GM21367 (cell line): ENCODE measurements around the gene FOXL3.

Experiments
- ATAC-seq: cut with Tn5 transposase; IDR thresholded peaks from one replicate; pipeline ENCODE4 v1.9.1; 2021; ENCODE audit not compliant: unreplicated experiment

FOXL3 gene

DNA sequence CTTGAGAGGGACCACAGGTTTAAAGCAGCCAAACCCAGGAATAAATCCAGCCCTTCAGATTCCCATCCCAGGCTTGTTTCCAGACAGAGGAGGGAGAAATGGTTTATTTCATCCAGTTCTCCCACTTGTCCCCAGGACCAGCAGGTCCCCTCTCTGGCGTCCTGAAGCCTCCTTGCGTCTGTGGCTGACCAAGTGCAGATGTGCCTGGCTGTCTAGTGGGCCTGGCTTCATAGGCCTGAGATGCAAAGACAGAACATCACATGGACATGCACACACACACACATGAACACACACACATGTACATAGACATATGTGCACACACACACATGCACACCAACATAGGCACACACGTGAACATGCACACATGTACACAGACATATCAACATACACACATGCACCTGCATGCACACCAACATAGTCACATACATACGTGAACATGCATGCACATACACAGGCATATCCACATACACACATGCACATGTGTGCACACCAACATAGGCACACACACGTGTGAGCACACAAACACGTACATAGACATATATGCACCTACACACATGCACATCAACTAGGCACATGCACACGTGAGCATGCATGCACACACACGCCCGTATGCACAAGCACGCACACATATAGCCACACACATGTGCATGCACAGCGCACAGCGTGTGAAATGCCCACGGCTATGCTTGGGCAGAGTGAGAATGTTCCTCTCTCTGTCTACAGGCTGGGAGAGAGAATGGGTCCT lies 10.7 kb downstream of the FOXL3 start:
- no peak for ATAC-seq

DNA sequence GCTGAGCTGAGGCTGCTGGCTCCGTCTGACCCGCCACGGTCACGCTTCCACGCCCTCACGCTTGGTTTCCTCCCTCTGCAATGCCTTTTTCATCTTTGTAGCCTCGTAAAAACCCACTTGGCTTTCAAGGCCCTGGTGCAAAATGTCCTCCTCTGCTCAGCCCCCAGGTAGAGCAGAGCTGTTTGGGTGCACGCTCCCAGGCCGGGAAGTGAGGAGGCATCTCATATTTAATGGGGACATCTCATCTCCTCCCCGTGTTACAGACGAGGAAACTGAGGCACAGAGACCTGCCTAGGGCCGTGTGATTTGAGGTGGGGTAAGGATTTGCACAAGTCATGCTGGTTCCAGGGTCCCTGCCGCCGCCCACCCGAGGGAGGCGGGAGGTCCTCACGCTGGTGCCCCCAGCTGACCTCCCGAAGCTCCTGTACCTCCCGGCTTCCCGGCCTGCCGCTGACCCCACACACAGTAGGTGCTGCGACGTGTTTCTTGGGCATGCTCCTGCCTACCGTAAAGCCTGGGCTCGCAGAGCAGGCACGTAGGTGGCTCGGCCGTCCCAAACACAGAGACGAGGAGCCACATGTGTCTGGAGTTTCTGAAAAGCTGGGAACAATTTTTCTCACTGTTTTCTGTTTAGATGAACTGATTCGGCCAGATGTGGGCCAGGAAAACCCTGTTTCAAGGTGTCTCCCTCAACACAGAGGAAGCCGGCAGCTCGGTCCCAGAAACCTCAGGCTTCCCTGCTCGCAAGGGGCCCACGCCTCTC lies 11.5 kb downstream of the FOXL3 start:
- no peak for ATAC-seq

DNA sequence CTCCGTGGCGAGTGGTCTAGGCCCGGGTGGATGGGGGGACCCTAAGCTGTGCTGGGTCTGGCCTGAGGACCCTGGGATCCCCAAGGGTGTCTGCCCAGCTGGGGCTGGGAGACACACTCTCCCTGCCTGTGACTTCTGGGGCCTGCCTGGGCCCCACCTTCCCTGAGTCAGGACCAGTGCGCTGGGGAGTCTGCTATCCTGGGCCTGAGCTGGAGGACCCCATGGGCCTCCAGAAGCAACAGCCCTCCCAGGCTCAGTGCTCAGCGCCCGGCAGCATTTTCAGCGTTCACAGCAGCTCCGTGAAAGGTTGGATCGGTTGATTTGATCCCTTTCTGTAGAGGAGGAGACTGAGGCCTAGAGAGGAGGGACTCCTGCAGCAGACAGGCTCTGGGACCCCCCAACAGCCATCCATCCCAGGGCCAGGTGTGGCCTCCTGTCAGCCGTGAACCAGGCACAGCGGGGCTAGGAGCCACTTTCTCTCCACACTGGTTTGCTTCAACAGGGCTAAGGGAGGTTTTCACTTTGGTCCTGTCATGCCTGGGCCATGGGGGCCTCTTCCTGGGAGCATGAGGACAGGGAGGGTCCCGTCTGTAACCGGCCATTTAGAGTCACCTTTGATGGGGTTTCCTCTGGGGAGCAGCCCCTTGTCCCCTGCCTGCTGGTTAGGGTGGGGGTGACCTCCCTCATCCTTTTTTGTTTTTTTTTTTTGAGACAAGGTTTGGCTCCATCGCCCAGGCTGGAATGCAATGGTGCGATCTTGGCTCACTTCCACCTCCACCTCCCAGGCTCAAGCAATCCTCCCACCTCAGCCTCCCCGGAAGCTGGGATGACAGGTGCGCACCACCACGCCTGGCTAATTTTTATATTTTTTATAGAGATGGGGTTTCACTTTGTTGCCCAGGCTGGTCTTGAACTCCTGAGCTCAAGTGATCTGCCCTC lies 12.4 kb downstream of the FOXL3 start:
- no peak for ATAC-seq

DNA sequence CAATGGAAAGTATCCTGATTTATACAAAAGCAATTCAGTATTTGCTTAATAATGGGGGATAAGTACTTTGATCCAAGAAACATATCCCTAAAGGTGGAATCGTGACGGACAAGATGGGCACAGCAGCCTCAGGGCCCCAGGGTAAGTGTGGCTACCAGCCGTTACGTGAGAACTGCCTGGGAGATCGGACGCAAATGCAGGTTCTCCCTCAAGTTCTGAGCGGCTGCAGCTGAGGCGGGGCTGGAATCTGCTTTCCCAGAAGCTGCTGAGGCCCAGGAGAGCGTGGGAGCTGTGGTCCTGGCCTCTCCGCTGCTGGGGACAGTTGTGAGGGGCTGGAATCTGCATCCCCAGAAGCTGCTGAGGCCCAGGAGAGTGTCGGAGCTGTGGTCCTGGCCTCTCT lies 13.5 kb downstream of the FOXL3 start:
- ATAC-seq = no peak

DNA sequence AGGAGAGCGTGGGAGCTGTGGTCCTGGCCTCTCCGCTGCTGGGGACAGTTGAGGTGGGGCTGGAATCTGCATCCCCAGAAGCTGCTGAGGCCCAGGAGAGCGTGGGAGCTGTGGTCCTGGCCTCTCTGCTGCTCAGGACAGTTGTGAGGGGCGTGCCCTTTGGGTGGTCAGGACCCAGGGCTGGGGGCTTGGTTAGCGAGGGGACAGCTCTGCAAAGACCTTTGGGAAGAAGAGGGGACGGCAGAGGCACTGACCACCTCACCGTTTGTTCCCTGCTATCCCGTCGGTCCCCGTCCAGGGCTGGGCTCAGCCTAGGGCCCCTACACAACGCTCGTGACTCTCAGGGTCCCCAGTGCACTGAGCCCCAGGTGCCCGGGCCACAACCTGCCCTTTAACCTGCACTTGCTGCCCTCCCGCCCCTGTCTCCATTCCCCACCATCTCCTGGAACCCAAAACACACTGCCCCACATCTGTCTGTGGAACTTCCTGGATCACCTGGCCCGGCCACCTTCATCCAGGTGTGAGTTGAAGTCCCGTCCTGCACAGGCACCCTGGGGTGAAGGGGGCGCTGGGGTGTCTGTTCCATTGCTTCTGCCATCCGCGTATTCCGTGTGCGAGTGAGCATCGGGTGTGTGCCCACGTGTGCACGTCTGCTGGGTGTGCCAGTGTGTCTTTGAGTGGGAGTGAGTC lies 14.1 kb downstream of the FOXL3 start:
- no peak for ATAC-seq

DNA sequence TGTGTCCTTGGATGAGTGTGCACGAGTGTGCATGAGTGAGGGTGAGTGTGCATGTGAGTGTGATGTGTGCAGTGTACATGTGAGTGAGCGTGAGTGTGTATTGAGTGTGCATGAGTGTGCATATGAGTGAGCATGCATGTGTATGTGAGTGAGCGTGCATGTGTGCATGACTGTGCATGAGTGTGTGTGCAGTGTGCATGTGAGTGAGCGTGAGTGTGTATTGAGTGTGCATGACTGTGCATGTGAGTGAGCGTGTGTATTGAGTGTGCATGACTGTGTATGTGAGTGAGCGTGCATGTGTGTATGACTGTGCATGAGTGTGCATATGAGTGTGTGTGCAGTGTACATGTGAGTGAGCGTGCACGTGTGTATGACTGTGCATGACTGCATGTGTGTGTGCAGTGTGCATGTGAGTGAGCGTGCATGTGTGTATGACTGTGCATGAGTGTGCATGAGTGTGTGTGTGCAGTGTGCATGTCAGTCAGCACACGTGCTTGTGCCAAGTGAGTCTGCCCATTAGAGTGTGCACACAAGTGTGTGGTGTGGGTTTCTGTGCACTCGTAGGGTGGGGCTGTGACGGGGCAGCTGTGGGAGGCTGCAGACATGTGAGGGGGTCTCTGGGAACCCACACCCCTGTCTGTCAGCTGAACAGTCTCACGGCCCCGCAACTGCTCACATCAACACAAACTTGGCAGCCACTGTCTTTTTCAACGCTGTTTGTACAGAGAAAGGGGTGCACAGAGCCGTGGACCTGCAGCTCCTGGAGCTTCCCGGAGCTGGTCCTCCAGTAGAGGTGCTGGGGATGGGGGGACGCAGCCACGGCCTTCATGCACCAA lies 14.8 kb downstream of the FOXL3 start:
- ATAC-seq = no peak

DNA sequence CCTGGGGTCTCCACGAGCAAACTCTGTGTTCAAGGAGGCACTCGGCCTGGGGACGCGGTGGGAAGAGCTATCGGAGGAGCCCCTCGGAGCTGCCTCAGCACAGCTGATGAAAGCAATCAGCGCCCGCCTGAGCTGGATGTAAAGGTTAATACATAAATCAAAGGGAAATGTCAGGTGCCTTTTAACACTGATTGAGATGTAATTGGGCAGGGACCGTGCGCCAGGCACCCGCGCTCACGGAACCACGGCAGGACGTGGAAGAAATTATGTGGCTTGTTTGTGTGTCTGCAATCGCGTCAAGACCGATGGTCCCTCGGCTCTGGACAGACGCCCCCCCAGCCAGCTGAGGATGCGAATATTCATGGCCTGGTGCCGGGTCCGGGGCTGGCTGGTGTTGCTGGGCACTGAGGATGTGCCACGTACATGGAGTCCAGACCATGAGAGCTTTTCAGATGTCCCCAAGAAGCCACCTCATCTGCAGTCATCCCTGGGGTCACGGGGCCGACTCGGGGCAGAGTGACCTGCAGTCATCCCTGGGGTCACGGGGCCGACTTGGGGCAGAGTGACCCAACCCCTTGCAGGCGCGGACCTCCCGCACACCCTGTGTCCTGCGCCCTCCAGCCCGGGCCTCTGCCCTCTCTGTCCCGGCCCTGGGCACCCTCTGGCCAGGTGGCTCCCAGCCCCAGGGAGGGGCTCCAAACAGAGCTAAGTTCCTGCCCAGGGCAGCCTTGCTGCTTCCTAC lies 15.6 kb downstream of the FOXL3 start:
- ATAC-seq = no peak

DNA sequence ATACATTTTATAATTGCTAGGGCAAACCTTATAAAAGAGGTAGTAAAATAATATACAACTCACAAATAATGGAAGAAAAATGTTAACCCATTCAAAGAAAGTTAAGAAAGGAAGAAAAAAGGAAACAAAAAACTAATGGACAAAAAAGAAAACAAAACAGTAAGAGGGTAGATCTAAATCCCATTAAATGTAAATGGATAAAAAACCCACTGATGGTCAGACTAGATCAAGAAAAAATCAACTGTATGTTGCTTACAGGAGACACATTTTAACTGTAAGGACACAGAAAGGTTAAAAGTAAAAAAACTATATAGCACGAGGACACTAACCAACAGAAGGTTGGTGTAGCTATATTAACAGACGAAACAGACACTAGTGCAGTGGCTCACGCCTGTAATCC lies 18.0 kb downstream of the FOXL3 start:
- no peak for ATAC-seq

DNA sequence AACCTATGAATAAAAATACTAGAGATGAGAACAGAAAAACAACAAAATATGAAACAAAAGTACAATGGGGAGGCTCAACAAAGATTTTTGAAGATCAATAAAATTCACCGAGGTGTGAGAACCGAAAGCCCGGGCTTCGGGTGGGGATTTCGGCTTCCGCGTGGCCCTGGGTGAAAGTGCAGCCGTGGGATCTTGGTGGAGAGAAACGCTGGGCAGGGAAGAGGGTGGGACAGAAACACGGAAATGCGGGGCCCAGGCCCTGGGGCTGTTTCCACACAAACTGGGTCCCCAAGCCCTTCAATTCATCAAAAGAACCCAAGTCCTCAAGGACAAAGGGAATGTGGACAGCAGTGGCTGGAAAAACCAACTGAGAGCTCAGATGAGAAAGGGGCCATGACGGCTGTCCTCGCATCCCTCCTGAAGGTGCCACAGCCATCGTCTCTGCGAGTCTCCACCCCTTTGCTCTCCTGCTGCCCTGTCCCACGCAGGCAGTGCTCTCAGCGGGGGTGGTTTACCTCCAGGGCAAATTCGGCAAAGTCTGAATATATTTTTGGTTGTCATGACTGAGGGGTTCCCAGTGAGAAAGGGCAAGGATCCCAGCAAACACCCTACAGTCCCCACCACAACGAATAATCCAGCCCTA lies 19.7 kb downstream of the FOXL3 start:
- no peak for ATAC-seq

DNA sequence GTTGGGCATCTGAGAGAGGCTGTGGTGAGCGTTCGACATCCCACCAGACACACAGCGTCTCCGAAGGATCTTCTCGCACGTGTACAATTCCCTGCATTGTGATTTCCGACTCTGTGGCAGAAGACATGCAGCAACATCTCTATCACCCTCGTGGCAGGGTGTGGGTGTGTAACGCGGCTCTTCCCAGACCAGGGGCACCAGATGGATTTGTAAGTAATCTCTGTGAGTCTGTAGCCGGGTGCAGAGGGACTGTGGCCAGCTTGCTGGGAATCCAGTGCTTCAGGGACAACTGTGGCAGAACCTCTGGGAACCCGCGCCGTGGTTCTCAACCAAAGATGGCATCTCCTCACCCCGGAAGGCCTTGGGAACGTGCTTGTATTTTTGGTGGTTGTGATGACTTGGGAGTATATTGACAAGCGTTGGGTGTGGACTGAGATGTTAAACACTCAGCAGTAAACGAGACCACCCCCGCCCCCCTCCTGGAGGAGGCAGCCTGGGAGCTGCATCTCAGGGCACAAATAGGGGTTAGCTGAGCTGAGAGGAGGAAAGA lies 21.2 kb downstream of the FOXL3 start:
- no peak for ATAC-seq

DNA sequence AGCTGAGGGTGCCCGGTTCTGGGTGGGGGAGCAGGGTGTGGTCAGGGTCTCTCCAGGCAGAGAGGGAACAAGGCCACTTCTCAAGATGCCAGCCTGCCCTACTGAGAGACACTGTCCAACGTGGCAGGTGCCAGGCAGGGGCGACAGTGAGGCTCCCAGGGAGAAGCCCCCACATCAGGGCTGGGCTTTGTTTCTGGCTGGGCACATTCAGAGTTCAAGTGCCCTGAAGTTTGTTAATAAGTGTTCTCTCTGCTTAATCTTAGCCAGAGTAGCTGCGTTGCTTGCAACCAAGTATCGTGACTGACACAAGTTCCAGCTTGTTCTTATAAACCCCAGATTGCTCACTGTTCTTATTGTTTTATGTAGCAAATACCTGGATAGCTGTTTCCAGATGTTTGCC lies 21.8 kb downstream of the FOXL3 start:
- no peak for ATAC-seq

DNA sequence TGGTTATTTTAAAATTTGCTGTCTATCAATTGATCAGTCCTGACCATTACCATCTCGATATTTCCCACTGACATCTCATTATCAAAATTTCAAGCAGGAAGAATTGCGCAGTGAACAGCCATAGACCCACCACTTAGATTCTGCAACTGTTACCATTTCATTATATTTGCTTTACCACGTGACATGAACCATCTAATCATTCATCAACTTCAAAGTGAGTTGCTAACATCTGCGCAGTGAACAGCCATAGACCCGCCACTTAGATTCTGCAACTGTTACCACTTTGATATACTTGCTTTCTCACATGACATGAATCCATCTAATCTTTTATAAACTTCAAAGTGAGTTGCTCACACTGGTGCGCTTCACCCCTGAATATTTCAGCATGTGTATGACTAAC lies 22.5 kb downstream of the FOXL3 start:
- ATAC-seq = no peak

DNA sequence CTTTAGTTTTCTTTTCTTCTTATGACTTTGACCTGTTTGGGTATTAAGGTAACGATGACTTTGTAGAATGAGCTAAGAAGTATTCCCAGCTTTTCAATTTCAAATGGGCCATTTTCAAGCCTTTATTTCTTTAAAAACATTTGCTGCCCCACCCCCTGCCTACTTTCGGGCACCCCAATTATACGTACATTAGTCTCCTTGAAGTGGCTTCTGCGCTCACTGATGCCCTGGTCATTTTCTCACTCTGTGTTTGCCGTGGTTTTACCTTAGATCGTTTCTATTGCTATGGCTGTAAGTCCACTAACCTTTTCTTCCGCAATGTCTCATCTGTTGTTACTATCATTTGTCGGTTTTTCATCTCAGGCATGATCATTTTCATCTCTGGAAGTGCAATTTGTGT lies 24.9 kb downstream of the FOXL3 start:
- ATAC-seq = no peak

DNA sequence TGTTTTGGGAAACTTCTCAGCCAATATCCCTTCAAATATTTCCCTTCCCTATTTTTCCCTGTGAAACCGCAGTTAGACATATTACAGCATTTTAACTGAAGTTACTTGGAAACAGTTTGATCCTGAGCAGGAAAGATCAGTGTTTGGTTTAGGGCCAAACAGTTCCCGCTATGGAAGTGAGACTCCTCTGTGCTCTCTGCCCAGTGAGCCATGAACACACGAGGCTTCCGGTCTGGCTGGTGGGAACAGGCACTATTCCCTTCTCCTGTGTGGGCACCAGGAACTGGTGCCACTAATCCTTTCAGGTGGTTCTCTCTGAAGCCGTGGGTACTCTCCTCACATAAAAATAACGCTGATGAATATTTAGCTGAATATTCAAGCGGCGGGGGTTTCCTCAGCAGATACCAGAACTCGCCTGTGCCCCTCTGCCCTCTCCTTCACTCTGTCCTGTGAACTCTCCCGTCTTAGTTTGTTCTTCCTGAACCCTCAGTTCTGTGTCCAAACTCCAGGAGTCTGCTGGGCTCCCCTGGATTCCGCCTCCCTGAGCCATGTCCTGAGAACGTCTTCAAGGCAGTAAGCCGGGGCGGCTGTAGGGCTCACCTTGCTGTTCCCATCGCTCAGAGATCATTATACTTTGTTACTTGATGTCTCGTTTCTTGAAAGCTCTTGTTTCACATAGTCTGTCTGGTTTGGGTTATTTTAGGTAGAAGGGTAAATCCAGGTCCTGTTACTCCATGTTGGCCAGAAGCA lies 25.7 kb downstream of the FOXL3 start:
- no peak for ATAC-seq

DNA sequence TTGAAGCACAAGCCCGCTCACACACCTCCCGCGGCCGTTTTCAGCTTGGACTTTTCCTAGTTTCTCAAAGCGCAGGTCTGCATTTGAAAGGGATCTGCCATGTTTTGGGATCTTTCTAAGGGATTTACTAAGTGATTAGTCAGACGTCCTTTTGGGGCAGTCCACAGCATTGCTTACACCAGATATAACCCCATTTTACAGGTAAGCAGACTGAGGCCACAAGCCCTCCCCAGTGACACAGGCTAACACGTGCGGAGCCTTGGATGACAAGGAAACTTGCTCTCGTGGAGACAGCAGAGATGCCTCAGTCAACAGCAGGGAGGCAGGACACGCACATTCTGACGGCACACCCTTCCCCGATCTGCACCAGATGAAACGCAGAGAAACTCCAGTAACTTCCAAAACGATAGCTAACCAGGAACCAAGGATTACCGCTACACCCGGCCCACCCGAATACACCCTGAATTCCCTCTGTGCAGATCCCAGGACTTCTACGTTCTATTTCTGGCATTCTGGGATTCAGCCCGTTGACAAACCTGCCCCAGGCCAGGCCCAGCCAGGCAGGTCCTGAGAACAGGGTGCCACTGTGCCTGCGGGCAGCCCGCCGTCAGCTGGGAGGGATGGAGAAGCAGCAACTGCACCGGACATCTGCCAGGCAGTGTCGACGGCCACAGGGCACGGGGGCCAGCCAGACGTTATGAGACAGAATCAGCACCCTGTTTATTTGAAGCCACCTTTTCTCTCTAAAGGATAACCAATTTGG lies 27.9 kb downstream of the FOXL3 start:
- ATAC-seq = no peak

DNA sequence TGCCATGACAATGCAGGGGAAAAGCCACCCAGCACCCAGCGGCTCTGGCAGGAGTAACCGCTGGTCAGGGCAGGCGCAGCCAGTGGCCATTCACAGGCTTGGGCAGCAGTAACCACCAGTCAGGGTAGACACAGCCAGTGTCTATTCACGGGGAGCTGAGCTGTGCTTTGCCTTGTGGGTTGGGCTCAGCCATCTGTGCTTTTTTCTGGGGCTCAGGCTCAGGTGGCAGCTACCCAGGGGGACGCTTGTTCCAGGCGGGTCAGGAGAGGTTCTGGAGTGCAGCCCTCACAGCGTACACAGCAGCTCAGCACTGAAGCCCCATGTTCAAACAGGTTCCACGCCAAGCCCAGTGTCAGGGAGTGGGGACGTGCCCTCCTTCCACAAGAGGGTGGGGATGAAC lies 28.5 kb downstream of the FOXL3 start:
- ATAC-seq = no peak
